Kidney capillary endothelial cell (primary cell): ENCODE data around the gene DYRK2.

Experiments used
- DNase-seq: peaks from one replicate; pipeline ENCODE4 v3.0.0-alpha.2; 2018; ENCODE audit warnings: low spot score

The DYRK2 gene

DNA sequence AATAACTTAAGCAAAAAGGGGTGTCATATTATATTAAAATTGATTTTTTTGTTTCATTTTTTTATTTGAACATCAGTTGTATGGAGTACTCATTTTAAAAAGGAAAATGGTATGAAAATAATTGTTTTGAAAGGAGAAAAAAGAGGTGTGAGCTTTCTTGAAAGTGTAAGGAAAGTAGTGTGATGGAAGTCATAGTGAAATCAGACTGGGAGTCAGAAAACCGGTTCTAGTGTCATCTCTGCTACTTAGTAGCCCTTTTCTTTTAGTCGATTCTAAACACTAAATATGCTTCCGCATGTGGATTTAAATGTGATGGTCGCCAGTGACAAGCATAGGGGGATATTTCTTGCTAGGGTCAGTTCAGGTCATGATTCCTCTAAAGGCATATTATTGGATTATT is 1.8 kb upstream of the DYRK2 start:
- DNase-seq, result no peak

- no peak for DNase-seq
Observed at GRCh38 chr12:67647181-67647798, 1.3 kb upstream of the DYRK2 start.

DNA sequence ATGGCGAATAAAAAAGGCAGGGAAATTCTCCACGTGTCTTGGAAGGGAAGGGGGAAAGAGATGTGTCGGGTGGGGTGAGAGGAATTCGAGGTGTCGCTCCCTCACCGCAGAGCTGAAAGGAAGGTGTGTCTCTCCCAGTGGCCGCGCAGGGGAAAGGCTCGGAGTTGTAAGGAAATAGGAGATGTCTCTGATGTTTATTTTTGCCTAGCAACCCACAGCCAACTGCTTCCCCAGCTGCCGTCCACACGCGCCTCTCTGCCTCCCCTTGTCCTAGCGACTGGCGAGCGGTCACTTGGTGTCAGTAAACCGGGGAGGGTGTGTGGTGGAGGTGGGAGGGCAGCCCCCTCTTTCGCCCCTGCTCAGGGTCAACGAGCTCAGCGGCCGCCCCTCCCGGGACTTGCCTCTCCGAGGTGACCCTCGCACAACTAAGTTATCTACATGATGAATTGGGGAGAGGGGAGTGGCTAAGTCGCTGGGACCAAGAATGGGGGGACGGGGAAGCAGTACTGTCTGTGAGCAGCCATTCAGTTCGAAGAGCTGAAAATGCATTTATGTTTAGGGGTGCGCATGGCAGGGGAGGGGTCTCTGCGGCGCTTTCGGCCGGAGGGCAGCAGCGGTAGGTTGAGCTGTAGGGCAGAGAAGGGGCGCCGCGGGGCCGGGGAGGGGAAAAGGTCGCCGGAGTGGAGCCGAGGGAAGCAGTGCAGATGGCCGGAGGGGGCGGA is 585 bp upstream of the DYRK2 start:
- DNase-seq, result peak; percentile 55

GRCh38 chr12:67649261-67649569 is 670 bp downstream of the DYRK2 start:
- DNase-seq, result no peak

GRCh38 chr12:67649570-67650387 is 1.2 kb downstream of the DYRK2 start:
- peak; percentile 7 for DNase-seq

- peak; percentile 14 for DNase-seq
Observed at GRCh38 chr12:67650388-67651131, 2.0 kb downstream of the DYRK2 start.

DNA sequence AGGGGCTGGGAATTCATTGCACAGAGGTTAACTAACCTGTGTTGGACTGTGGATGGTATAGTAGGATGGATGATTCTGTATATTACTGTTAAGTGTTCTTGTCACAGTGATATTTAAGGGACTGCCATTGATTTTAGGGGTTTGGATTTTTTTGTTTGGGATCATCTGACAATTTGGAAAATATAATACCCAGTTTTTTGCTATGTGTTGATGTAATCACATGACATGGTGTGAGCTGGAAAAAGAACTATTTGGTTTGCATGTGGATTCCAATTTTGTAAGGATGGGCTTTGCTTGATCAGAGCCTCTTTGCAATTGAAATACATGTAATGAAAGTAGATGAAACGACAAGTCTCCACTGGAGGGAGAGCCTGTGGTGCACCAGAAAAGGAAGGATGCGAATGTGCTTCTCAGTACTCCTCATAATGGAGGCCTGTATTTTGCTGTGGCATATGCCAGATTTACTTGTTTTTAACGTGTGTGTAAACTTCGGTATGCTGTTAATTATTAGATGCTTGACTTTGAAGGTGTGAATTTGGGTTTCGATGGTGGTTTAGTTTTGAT is 2.7 kb downstream of the DYRK2 start:
- peak; percentile 17 for DNase-seq

DNA sequence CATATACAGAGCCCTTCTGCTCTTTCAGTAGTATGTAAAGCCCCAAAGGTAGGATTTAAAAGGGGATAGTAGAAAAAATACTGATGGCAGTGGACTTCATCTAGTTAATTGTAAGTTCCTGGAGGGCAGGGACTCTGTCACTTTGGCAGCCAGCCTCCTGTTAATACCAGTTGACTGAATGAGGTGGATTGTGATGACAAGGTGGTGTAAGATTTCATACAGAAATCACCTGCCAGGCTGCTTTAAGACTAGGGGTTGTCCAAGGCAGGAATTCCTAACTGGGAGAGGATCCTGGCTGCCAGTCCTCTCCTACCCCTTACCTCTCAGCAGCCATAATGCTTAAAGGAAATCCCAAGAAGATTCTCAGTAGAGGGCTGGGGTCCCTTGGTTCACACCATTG is 7.3 kb downstream of the DYRK2 start:
- no peak for DNase-seq

DNA sequence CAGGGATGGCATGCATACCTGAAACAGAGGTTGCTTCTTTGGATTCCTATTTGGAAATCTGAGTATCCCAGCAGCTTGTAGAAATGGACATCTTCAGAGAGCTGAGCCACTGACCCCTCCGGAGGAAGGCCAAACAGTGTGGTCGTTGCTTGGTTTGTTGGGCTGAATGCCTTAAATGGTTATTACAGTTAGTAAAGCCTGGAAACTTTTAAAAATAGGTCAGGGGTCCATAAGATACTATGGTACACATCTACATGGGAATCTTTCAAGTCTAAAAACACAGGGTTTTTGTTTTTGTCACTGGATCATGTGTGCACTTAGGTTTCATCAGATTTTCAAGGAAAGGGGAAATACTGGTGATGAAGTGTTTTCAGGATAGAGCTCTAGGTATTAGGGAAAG is 7.7 kb downstream of the DYRK2 start:
- DNase-seq, result no peak

GRCh38 chr12:67658486-67658885 is 9.9 kb downstream of the DYRK2 start:
- no peak for DNase-seq

DNA sequence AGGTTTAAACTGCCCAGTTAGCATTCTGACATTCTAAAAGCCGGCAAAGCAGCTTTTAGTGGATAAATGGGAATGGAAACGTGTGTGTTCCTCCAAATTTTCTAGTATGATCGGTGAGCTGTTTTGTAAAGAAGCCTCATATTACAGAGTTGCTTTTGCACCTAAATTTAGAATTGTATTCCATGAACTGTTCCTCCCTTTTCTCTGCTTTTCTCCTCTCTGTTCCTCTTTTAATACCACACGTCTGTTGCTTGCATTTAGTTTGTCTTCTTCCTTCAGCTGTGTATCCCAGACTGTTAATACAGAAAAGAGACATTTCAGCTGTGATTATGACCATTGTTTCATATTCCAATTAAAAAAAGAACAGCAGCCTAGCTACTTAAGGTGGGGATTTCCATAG is 10.7 kb downstream of the DYRK2 start:
- no peak for DNase-seq

DNA sequence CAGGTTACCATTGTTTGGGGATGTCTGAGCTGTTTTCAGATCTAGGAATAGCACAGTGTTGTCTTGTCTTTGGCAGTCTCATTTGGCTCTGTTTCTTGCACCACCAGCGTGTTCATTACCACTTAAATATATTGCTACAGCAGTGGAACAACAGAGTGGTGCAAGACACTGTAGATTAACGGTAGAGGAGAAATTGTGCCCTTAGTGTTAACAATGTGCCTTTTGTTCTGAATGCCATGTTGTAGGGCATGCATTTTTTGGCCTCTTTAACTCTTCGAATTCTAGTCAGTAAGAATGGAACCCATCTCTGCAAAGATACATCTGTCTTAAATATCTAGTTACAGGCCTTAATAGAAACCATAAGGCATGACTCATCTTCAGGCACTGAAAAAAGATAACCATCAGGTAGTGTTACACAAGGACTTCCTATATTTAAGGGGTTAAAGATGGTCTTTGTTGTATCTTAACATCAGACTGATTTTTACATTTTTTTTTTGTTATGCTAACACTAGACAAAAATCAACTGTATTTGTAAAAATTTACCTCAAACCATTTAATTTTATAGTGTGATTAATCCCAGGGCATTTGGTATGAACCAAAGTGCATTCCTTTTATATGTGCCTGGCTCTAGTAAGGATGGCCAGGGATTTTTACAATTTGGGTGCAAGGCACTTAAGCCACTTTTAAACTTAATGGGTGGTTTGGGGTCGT is 12.9 kb downstream of the DYRK2 start:
- no peak for DNase-seq

DNA sequence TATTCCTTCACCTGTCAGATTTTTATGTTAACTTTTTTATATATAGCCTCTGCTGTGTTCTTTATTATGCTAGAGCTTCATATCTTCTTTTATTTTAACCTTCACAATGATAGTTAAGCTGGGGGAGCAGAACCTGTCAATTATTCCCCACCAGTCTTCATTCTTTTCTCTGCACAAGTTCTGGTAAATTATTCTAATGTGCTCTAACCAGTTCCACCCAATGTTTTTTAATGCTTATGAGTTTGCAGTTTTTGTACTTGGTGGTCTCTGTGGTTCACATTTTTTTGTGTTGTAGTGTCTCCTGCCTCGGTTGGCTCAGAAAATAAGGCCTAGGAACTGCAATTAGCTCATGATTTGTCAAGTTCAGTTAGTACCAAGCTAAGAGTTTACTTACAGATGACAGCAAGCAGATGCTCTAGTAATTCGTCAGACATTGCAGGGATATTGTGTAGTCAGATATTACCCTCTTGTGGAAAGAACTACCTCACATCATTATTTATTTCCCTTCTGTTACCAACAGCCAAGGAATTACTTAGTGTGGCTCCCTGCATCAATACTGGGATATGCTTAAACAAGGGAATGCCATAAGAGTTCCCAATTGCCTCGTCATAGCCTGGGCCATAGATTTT is 14.5 kb downstream of the DYRK2 start:
- DNase-seq, result no peak

GRCh38 chr12:67664171-67664570 is 15.6 kb downstream of the DYRK2 start:
- DNase-seq, result no peak

DNA sequence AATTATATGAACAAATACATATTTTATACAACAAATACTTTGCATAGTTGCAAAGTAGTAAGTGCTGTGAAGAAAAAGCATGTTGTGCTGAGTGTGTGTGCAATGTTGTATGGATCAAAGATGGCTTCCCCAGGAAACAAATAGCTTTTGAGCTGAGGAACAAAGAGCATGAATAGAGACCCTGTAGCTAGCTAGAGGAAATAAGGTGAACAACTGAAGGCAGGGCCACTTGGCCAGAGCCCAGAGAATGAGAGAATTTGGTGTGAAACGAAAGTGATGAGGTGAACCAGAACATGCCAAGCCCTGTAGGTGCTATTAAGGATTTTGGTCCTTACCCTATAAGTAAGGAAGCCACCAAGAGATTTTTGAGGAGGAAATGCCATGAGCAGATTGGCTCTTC is 17.1 kb downstream of the DYRK2 start:
- DNase-seq, result no peak

- no peak for DNase-seq
Observed at GRCh38 chr12:67666605-67667004, 18.1 kb downstream of the DYRK2 start.

- DNase-seq, result no peak
Observed at GRCh38 chr12:67667276-67668073, 18.9 kb downstream of the DYRK2 start.

DNA sequence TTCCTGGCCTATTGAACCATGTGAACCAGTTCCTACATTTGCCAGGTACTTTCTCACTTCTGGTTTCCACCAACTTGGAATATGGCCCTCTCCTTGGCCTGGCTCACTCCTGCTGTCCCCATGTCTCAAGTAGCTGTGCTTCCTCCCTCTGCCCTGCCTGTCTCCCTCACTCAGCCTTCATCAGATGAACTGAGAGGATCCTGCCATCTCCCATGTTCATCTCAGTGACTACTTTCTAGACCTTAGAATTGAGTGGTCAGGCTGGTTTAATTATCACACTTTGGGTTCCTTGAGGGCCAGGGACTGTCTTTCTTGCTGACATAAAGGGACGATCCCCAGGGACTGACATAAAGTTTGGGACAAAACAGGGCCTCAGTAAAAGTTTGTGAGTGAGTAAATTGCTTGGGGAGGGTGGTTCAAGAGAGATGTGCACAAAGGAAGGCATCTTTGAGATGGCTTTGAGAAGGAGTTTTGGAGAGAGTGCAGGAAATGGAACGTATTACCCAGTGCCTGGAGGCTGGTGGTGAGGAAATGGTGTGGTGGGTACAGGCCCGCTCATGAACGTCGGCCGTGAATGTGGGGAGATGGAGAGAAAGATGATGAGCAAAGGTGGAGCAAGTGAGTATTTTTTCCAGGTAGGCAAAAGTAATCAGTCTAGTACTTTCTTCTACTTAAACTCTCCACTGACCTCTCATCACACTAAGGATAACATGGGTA is 20.8 kb downstream of the DYRK2 start:
- DNase-seq, result no peak

DNA sequence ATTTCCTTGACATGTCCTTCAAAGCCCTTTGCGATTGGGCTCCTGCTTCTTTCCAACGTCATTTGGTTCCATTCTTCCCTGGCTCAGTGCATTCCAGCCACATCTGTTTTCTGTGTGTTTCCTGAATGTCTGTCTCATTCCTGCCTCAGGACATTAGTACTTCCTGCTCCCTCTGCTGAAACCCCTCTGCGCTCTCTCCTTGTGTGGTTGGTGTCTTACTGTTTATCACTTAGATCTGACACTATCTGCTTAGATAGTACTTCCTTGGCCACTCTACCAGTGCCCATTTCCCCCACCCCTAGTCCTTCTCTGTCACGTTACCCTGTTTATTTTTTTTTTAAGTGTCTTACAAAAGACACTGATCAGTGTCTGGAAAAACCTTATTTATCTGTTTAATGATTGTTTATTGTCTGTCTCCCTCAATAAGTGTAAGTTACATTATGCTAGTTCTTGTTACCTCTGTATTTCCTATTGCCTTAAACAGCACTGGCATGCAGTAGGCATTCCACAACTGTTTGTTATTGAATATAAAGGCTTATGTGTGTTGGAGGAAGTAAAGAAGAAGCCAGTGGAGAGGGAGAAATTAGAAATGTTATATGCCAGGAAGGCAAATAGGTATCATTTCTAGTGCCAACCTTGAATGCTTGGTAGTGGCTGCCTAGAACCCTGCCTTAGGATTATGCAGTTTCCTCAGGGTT is 21.5 kb downstream of the DYRK2 start:
- peak; percentile 24 for DNase-seq
